Measurements from ENCODE around the gene UTF1.

- TF ChIP-seq POLR2A (IDR thresholded peaks at IDR 0.05), result no peak
- TF ChIP-seq, protein P1, sequence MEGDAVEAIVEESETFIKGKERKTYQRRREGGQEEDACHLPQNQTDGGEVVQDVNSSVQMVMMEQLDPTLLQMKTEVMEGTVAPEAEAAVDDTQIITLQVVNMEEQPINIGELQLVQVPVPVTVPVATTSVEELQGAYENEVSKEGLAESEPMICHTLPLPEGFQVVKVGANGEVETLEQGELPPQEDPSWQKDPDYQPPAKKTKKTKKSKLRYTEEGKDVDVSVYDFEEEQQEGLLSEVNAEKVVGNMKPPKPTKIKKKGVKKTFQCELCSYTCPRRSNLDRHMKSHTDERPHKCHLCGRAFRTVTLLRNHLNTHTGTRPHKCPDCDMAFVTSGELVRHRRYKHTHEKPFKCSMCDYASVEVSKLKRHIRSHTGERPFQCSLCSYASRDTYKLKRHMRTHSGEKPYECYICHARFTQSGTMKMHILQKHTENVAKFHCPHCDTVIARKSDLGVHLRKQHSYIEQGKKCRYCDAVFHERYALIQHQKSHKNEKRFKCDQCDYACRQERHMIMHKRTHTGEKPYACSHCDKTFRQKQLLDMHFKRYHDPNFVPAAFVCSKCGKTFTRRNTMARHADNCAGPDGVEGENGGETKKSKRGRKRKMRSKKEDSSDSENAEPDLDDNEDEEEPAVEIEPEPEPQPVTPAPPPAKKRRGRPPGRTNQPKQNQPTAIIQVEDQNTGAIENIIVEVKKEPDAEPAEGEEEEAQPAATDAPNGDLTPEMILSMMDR (IDR thresholded peaks at IDR 0.05), result no peak
Measured at GRCh38 chr10:133180965-133181639, 48.9 kb upstream of the UTF1 start.

Data from uterus (tissue), 2 donors.